Measurements from ENCODE around the gene VEZF1. TPM values are rescaled to one million over a fixed set of nuclear protein-coding genes. Genes with fewer than 3 reads are reported as not detected.

The VEZF1 gene
- total RNA-seq, result 10 to 100 TPM; 43.1 to 68.1 (median 63.8) TPM
- total RNA-seq (2013), result 62.0 TPM
- 47.6 to 149 (median 85.0) reads per million in 29 experiments for total RNA-seq

- Mint-ChIP-seq H3K4me3 (peak within 1 kb of the TSS; percentile 89 to 94 (median 91)), H3K27ac (peak within 1 kb of the TSS; percentile 92 to 96), H3K9me3 (no peaks in the 10 kb centered on the region), H3K27me3 (no peaks in the 10 kb centered on the region), H3K36me3 (peaks cover 6% of the 10 kb centered on the region), H3K4me1 (peaks cover 63 to 71% (median 68%) of the 10 kb centered on the region in 3 donors)
- peak within 1 kb of the TSS; percentile 82 to 85 for H3K4me3 ChIP-seq (ENCODE audit: control insufficient read depth in 1 of 2, extremely low read depth in 1 of 2, low read length in 1 of 2)
- 0% methylated on average over 24 of the region's 74 CpGs for WGBS (ENCODE audit: insufficient coverage)
- H3K4me1 ChIP-seq (ENCODE audit: control insufficient read depth in 1 of 2, extremely low read depth in 1 of 2, insufficient read depth in 2 of 2, low read length in 2 of 2), result peaks cover 33 to 37% of the 10 kb centered on the region in 2 experiments
- ChIA-PET CTCF (interaction anchor here (0.6 to 3.4 kb wide), 4 partner anchors 11 to 14 kb away, joined by 3 to 25 read pairs (median 7); no protein-coding TSS in a partner anchor), POLR2A (interaction anchor here in 1 of 2 donors (0.6 to 1.1 kb wide), 2 partner anchors 11 to 26 kb away, joined by 4 to 5 read pairs; no protein-coding TSS in a partner anchor)
- no peaks in the 10 kb centered on the region for H3K9me3 ChIP-seq
- DNase-seq (peak in 34 of 35 experiments; percentile 44 to 87 (median 73)), ATAC-seq (replicated peaks in 1 of 4) (peak; percentile 80 to 83 (median 82))
- no peaks in the 10 kb centered on the region for H3K27me3 ChIP-seq (replicated peaks in 1 of 2; ENCODE audit: control insufficient read depth in 2 of 2, extremely low read depth in 1 of 2, insufficient read depth in 2 of 2, low read length in 1 of 2)
- H3K36me3 ChIP-seq (ENCODE audit: control insufficient read depth in 2 of 2, extremely low read depth in 1 of 2, insufficient read depth in 1 of 2, low read length in 1 of 2), result peaks cover 0 to under 1% of the 10 kb centered on the region in 2 donors
- H3K27ac ChIP-seq (ENCODE audit: low read length), result peak within 1 kb of the TSS; percentile 64
Observed at GRCh38 chr17:57987581-57988300, at the start of gene VEZF1. Gene VEZF1, minus strand, starts transcription at chr17:57988254. Its CDS starts 143 bp downstream, at chr17:57988111.

GRCh38 chr17:58032691-58033415 lies 44.8 kb upstream of the VEZF1 start:
- H3K36me3 Mint-ChIP-seq, result no peaks in the 10 kb centered on the region
- Histone ChIP-seq H3K36me3 (ENCODE audit: control insufficient read depth in 2 of 2, extremely low read depth in 1 of 2, insufficient read depth in 1 of 2, low read length in 1 of 2) (no peaks in the 10 kb centered on the region), H3K9me3 (no peaks in the 10 kb centered on the region), H3K27ac (ENCODE audit: low read length) (no peak overlapping the region), H3K4me3 (ENCODE audit: control insufficient read depth in 1 of 2, extremely low read depth in 1 of 2, low read length in 1 of 2) (no peak overlapping the region), H3K27me3 (replicated peaks in 1 of 2; ENCODE audit: control insufficient read depth in 2 of 2, extremely low read depth in 1 of 2, insufficient read depth in 2 of 2, low read length in 1 of 2) (peaks cover 4 to 10% of the 10 kb centered on the region in 2 experiments), H3K4me1 (ENCODE audit: control insufficient read depth in 1 of 2, extremely low read depth in 1 of 2, insufficient read depth in 2 of 2, low read length in 2 of 2) (no peaks in the 10 kb centered on the region)
- H3K27ac Mint-ChIP-seq, result no peak overlapping the region
- ATAC-seq (replicated peaks in 1 of 4) (no peak), DNase-seq (no peak)
- H3K4me1 Mint-ChIP-seq, result no peaks in the 10 kb centered on the region
- 93% methylated on average over 2 of the region's 6 CpGs for WGBS (ENCODE audit: insufficient coverage)
- H3K27me3 Mint-ChIP-seq, result peaks cover 12 to 21% of the 10 kb centered on the region in 2 donors
- CTCF ChIA-PET, result interaction anchor here in 1 of 2 donors (0.7 kb wide), 1 partner anchor 680 kb away, joined by 3 read pairs; no protein-coding TSS in a partner anchor
- H3K4me3 Mint-ChIP-seq, result no peak overlapping the region
- POLR2A ChIA-PET, result interaction anchor here in 1 of 2 donors (0.6 kb wide), 1 partner anchor 140 kb away, joined by 3 read pairs; no protein-coding TSS in a partner anchor
- no peaks in the 10 kb centered on the region for H3K9me3 Mint-ChIP-seq

- no peaks in the 10 kb centered on the region for H3K4me1 ChIP-seq (ENCODE audit: control insufficient read depth in 1 of 2, extremely low read depth in 1 of 2, insufficient read depth in 2 of 2, low read length in 2 of 2)
- H3K4me1 Mint-ChIP-seq, result no peaks in the 10 kb centered on the region
- no peak overlapping the region for H3K27ac Mint-ChIP-seq
- DNase-seq (no peak), ATAC-seq (replicated peaks in 1 of 4) (no peak)
- H3K27me3 Mint-ChIP-seq, result peaks cover 23 to 29% of the 10 kb centered on the region in 2 donors
- H3K27me3 ChIP-seq (replicated peaks in 1 of 2; ENCODE audit: control insufficient read depth in 2 of 2, extremely low read depth in 1 of 2, insufficient read depth in 2 of 2, low read length in 1 of 2), result peaks cover 0 to 16% of the 10 kb centered on the region in 2 experiments
- ChIA-PET CTCF (no interaction called here), POLR2A (no interaction called here)
- no peak overlapping the region for H3K4me3 Mint-ChIP-seq
- no peak overlapping the region for H3K4me3 ChIP-seq (ENCODE audit: control insufficient read depth in 1 of 2, extremely low read depth in 1 of 2, low read length in 1 of 2)
- H3K36me3 ChIP-seq (ENCODE audit: control insufficient read depth in 2 of 2, extremely low read depth in 1 of 2, insufficient read depth in 1 of 2, low read length in 1 of 2), result no peaks in the 10 kb centered on the region
- H3K36me3 Mint-ChIP-seq, result no peaks in the 10 kb centered on the region
- no peaks in the 10 kb centered on the region for H3K9me3 Mint-ChIP-seq
- H3K9me3 ChIP-seq, result no peaks in the 10 kb centered on the region
- H3K27ac ChIP-seq (ENCODE audit: low read length), result no peak overlapping the region
Observed at GRCh38 chr17:58028578-58028977, 40.5 kb upstream of the VEZF1 start.

GRCh38 chr17:58020401-58020800 lies 32.3 kb upstream of the VEZF1 start:
- Mint-ChIP-seq H3K27ac (no peak overlapping the region), H3K9me3 (no peaks in the 10 kb centered on the region), H3K36me3 (no peaks in the 10 kb centered on the region), H3K27me3 (peaks cover 14 to 22% of the 10 kb centered on the region in 2 donors), H3K4me1 (no peaks in the 10 kb centered on the region), H3K4me3 (no peak overlapping the region)
- Histone ChIP-seq H3K36me3 (ENCODE audit: control insufficient read depth in 2 of 2, extremely low read depth in 1 of 2, insufficient read depth in 1 of 2, low read length in 1 of 2) (no peaks in the 10 kb centered on the region), H3K27ac (ENCODE audit: low read length) (no peak overlapping the region), H3K9me3 (no peaks in the 10 kb centered on the region), H3K4me3 (ENCODE audit: control insufficient read depth in 1 of 2, extremely low read depth in 1 of 2, low read length in 1 of 2) (no peak overlapping the region), H3K4me1 (ENCODE audit: control insufficient read depth in 1 of 2, extremely low read depth in 1 of 2, insufficient read depth in 2 of 2, low read length in 2 of 2) (no peaks in the 10 kb centered on the region), H3K27me3 (replicated peaks in 1 of 2; ENCODE audit: control insufficient read depth in 2 of 2, extremely low read depth in 1 of 2, insufficient read depth in 2 of 2, low read length in 1 of 2) (peaks cover 0 to 19% of the 10 kb centered on the region in 2 experiments)
- ATAC-seq (replicated peaks in 1 of 4) (no peak), DNase-seq (no peak)
- ChIA-PET CTCF (interaction anchor here in 1 of 2 donors (0.7 kb wide), 1 partner anchor 109 kb away, joined by 4 read pairs; no protein-coding TSS in a partner anchor), POLR2A (no interaction called here)
- 80% methylated on average over 1 of the region's 9 CpGs for WGBS (ENCODE audit: insufficient coverage)

- Mint-ChIP-seq H3K36me3 (no peaks in the 10 kb centered on the region), H3K27me3 (peaks cover 14 to 16% of the 10 kb centered on the region in 2 donors), H3K27ac (no peak overlapping the region), H3K4me1 (no peaks in the 10 kb centered on the region), H3K4me3 (no peak overlapping the region), H3K9me3 (no peaks in the 10 kb centered on the region)
- ATAC-seq (replicated peaks in 1 of 4) (no peak), DNase-seq (no peak)
- Histone ChIP-seq H3K27me3 (replicated peaks in 1 of 2; ENCODE audit: control insufficient read depth in 2 of 2, extremely low read depth in 1 of 2, insufficient read depth in 2 of 2, low read length in 1 of 2) (peaks cover 0 to 15% of the 10 kb centered on the region in 2 experiments), H3K27ac (ENCODE audit: low read length) (no peak overlapping the region), H3K4me1 (ENCODE audit: control insufficient read depth in 1 of 2, extremely low read depth in 1 of 2, insufficient read depth in 2 of 2, low read length in 2 of 2) (no peaks in the 10 kb centered on the region), H3K9me3 (no peaks in the 10 kb centered on the region), H3K36me3 (ENCODE audit: control insufficient read depth in 2 of 2, extremely low read depth in 1 of 2, insufficient read depth in 1 of 2, low read length in 1 of 2) (no peaks in the 10 kb centered on the region), H3K4me3 (ENCODE audit: control insufficient read depth in 1 of 2, extremely low read depth in 1 of 2, low read length in 1 of 2) (no peak overlapping the region)
- ChIA-PET CTCF (no interaction called here), POLR2A (no interaction called here)
Observed at GRCh38 chr17:58019521-58019920, 31.5 kb upstream of the VEZF1 start.

- Mint-ChIP-seq H3K27ac (no peak overlapping the region), H3K36me3 (no peaks in the 10 kb centered on the region), H3K9me3 (no peaks in the 10 kb centered on the region), H3K4me3 (no peak overlapping the region), H3K27me3 (peaks cover 12 to 14% of the 10 kb centered on the region in 2 donors), H3K4me1 (no peaks in the 10 kb centered on the region)
- ChIA-PET CTCF (no interaction called here), POLR2A (no interaction called here)
- Histone ChIP-seq H3K9me3 (no peaks in the 10 kb centered on the region), H3K4me3 (ENCODE audit: control insufficient read depth in 1 of 2, extremely low read depth in 1 of 2, low read length in 1 of 2) (no peak overlapping the region), H3K4me1 (ENCODE audit: control insufficient read depth in 1 of 2, extremely low read depth in 1 of 2, insufficient read depth in 2 of 2, low read length in 2 of 2) (no peaks in the 10 kb centered on the region), H3K27me3 (replicated peaks in 1 of 2; ENCODE audit: control insufficient read depth in 2 of 2, extremely low read depth in 1 of 2, insufficient read depth in 2 of 2, low read length in 1 of 2) (peaks cover 0 to 13% of the 10 kb centered on the region in 2 experiments), H3K27ac (ENCODE audit: low read length) (no peak overlapping the region), H3K36me3 (ENCODE audit: control insufficient read depth in 2 of 2, extremely low read depth in 1 of 2, insufficient read depth in 1 of 2, low read length in 1 of 2) (no peaks in the 10 kb centered on the region)
- ATAC-seq (replicated peaks in 1 of 4) (no peak), DNase-seq (no peak)
- WGBS (ENCODE audit: insufficient coverage), result no CpG with 5 or more reads among the region's 3 CpGs
Observed at GRCh38 chr17:58019039-58019438, 31.0 kb upstream of the VEZF1 start.

All from T-cell (primary cell).